ENCODE results near the gene NINJ2. TPM values are rescaled to one million over a fixed set of nuclear protein-coding genes. Genes with fewer than 3 reads are reported as not detected.

NINJ2 gene
- total RNA-seq, 1 donor from 2014 or later: 0.69 TPM

GRCh38 chr12:646442-647384 is 16.5 kb downstream of the NINJ2 start:
- DNase-seq (ENCODE audit: low spot score in 2 of 2, unreplicated experiment in 2 of 2): no peak
- peaks cover 28% of the 10 kb centered on the region for H3K4me1 Mint-ChIP-seq
- H3K27me3 Mint-ChIP-seq (ENCODE audit: low read depth): no peaks in the 10 kb centered on the region
- no peak overlapping the region for H3K4me3 Mint-ChIP-seq
- no peak for TF ChIP-seq CTCF (IDR thresholded peaks at IDR 0.05; ENCODE audit: unreplicated experiment)
- H3K27ac Mint-ChIP-seq: peak overlapping the region; percentile 70
- H3K36me3 Mint-ChIP-seq: no peaks in the 10 kb centered on the region
- peaks cover 11% of the 10 kb centered on the region for H3K9me3 Mint-ChIP-seq

DNA sequence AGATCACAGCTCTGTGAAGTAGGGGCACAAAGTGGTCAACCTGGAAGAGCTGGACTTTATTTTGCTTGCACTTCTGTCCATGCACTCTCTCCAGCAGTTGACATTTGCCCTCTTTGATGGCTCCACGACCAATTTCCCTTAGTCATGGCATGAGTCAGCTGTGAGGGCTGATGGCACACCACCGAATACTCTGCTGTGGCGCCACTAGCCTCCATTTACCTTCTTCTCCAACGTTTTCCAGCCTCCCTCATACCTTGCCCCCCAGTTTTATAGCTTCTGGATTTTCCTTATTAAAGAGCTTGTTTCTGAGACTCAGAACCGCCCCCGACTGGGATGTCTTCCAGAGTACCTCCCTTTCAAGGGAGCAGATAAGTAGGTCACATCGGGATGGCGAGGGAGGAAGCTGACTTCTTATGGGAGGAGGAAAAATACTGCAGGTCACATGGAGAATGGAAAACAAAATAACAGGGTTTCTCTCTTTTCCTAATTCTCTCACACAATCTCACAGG is 17.6 kb downstream of the NINJ2 start:
- TF ChIP-seq CTCF (IDR thresholded peaks at IDR 0.05; ENCODE audit: unreplicated experiment): no peak
- Mint-ChIP-seq H3K27me3 (ENCODE audit: low read depth) (no peaks in the 10 kb centered on the region), H3K4me3 (no peak overlapping the region), H3K36me3 (no peaks in the 10 kb centered on the region), H3K4me1 (peaks cover 28% of the 10 kb centered on the region), H3K9me3 (peaks cover 1% of the 10 kb centered on the region), H3K27ac (peak overlapping the region; percentile 70)
- no peak for DNase-seq (ENCODE audit: low spot score in 2 of 2, unreplicated experiment in 2 of 2)

GRCh38 chr12:644818-645552 is 18.3 kb downstream of the NINJ2 start:
- Mint-ChIP-seq H3K27me3 (ENCODE audit: low read depth) (no peaks in the 10 kb centered on the region), H3K4me3 (no peak overlapping the region), H3K4me1 (peaks cover 28% of the 10 kb centered on the region), H3K27ac (peak overlapping the region; percentile 86), H3K9me3 (no peaks in the 10 kb centered on the region), H3K36me3 (no peaks in the 10 kb centered on the region)
- no peak for DNase-seq (ENCODE audit: low spot score in 2 of 2, unreplicated experiment in 2 of 2)
- TF ChIP-seq CTCF (IDR thresholded peaks at IDR 0.05; ENCODE audit: unreplicated experiment): no peak

DNA sequence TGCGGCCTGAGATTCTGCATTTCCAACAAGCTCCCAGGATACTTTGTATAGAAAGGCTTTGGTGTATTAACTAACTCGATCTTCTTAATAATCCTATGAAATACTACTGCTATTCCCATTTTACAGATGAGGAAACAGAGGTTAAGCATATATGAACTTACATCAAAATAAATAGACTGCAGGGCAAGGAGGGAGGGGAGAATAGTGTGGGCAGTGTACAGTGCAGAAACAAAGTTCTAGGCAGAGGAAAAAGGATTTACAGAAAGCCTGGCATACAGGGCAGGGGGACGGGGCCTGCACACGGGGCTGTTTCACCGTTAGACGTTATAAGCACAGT is 19.0 kb downstream of the NINJ2 start:
- Mint-ChIP-seq H3K27ac (peak overlapping the region; percentile 86), H3K27me3 (ENCODE audit: low read depth) (no peaks in the 10 kb centered on the region)

More for the DNA sequence above, 19.0 kb downstream of the NINJ2 start:
- no peak for DNase-seq (ENCODE audit: low spot score in 2 of 2, unreplicated experiment in 2 of 2)
- peaks cover 28% of the 10 kb centered on the region for H3K4me1 Mint-ChIP-seq
- no peaks in the 10 kb centered on the region for H3K9me3 Mint-ChIP-seq
- H3K4me3 Mint-ChIP-seq: peak overlapping the region; percentile 65
- H3K36me3 Mint-ChIP-seq: no peaks in the 10 kb centered on the region
- no peak for TF ChIP-seq CTCF (IDR thresholded peaks at IDR 0.05; ENCODE audit: unreplicated experiment)

All from mesothelial cell of epicardium (in vitro differentiated cells).